HG02852 (cell line): ENCODE results near the gene MYO5B.

Source experiments
- ATAC-seq: cut with Tn5 transposase; IDR thresholded peaks from one replicate; pipeline ENCODE4 v1.9.1; 2021; ENCODE audit warnings: mild to moderate bottlenecking, moderate library complexity; ENCODE audit not compliant: unreplicated experiment

The MYO5B gene

DNA sequence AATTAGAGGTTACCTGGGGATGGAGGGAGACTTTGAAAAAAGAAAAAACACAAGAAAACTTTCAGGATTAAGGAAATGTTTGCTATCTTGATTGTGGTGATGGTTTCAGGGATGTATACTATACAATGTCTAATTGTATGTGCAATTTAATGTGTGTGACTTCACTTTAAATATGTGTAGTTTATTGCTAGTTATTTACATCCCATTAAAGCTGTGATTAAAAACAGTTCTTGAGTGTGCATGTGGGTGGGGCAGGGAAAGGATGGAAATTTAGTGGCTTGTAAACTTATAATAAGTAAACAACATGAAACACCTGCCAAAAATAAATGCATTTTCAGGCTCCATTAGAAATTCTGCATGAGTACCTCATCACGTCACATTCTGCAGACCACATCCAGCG lies 167.0 kb downstream of the MYO5B start:
- no peak for ATAC-seq

DNA sequence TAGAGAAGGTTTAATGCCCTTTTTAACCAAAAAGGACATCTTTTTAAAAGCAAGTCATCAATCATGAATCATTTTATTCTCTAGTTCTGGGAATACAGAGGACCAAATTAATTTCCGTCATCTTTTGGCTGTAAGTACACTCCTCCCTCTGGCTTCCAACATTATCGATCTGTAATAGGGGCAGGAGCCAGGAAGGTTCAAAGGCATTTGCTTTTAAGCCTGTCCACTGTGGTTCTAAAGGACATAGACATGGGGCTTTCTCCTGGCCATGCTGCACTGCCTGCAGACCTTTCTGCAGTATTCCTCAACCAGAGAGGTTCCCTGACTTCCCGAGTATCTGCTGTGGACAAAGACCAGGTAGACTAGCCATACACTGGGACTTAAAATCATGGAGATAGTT lies 170.5 kb downstream of the MYO5B start:
- ATAC-seq = no peak

GRCh38 chr18:50022985-50023384 lies 172.0 kb downstream of the MYO5B start:
- no peak for ATAC-seq

DNA sequence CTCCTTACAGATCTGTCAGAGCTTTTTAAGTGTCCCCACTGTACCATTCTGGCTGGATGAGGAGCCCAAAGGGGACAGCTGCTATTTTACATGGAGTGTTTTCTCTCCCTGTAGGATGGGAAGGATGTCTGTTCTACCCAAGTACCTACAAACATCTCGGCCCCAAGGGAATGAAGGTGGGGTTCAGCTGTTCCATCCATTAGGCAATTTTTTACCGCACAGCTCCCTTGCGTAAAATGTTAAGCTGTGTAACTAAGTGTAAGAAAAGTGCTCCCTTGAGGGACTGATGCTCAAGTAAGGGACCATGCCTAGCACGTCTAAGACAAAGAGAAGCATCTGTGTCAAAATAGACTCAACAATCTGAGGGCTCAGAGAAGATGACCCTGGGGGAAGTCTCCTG lies 180.3 kb downstream of the MYO5B start:
- ATAC-seq = no peak

GRCh38 chr18:50013363-50014138 lies 181.4 kb downstream of the MYO5B start:
- ATAC-seq = no peak

DNA sequence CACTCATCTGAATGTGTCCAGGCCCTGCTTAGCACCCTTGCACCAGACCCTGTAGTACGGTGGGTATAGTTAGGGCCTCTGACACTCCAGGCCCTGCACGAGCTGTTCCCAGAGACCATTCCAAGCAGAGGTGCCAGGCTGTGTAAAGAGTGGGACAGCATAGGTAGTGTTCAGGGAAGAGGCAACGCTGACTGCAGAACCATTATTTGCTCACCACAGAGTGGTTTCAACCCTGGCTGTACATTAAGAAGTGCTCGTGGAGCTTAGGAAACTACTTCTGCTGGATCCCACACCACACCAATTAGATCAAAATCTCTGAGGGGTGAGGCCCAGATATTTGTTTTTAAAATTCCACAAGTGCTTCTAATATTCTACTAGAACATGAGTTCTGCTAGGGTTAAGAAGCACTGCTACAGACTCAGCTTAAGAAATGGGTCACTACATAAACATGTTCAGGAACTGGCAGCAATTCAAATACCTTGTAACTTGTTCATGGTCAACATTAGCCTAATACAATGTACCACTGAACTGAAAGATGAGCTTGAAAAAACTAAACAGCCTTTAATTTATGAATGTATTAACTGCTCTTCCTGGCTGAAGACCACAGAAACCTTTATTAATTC lies 183.0 kb downstream of the MYO5B start:
- ATAC-seq = no peak

- peak; percentile 81 for ATAC-seq
Observed at GRCh38 chr18:50009773-50010335, 185.1 kb downstream of the MYO5B start.

- no peak for ATAC-seq
Observed at GRCh38 chr18:50008306-50008705, 186.6 kb downstream of the MYO5B start.

- no peak for ATAC-seq
Observed at GRCh38 chr18:50006470-50007046, 188.4 kb downstream of the MYO5B start.

DNA sequence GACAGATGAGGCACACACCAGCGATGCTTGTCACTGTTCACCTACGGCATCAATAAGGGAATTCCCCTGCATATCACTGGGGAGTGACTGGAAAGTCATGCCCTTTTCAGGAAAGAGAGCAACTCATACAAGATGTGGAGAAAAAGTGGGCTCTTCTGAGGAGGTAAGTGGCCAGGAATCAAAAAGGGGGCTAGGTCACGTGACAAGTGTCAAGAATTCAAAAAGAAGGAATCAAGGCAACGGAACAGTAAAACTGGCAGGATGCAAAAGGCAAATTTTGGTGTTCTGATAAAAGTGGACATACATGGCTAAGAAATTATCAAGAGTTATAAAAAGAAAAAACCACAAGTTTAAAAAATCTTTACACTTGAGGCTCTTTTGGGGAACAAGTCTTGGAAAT lies 190.9 kb downstream of the MYO5B start:
- no peak for ATAC-seq

DNA sequence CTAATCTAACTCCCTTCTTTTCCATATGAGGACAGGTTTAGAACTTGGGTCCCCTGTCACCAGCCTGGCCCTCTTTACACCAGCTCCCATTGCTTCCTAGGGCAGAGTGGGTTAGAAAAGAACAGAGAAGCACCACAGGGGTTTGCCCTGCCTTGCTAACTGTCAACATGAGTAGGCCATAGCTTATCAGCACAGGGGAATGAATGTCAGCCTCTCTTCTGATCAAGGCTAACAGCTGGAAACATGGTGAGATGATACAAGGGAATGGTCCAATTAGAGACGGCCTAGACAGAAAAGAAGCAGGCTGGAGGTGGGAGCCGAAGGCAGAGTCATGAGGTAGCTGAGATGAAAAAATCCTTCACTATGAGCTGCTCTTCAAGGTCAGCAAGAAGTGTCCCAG lies 192.2 kb downstream of the MYO5B start:
- ATAC-seq = no peak

DNA sequence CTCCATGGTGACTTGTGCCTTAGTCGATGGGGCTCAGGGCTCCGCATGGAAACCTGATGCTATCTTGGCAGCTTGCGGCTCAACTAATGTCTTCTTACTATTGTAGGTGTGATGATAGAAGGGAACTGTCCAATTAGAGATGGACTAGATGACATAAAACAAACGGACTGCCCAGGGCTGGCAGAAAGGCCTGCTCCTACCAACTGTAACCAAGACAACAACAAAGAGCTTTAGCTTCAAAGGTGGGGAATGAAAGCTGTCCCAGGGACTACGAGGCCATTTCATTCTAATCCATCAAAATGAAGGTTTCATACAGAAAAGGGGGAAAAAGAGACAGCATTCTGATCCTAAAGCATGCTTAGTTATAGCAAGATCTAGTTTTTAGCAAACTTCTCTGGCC lies 194.7 kb downstream of the MYO5B start:
- ATAC-seq = no peak

DNA sequence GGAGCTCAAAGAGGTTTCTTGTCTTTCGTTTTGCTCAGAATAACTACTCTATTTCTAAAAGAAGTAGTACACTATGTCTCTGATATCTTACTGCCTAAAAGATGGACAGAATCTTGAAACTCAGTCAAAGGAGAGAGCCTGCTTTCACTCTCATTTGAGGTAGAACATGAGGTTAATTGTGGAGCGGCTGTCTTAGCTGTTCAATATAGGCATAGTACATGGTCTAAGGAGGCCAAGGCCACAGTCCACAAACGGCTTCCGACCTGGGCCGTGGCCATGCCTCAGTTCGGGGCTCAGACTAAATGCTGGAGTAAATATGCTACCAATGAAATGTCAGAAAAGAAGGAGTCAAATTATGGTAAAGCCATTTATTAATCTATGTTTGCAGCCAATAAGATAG lies 195.8 kb downstream of the MYO5B start:
- no peak for ATAC-seq

DNA sequence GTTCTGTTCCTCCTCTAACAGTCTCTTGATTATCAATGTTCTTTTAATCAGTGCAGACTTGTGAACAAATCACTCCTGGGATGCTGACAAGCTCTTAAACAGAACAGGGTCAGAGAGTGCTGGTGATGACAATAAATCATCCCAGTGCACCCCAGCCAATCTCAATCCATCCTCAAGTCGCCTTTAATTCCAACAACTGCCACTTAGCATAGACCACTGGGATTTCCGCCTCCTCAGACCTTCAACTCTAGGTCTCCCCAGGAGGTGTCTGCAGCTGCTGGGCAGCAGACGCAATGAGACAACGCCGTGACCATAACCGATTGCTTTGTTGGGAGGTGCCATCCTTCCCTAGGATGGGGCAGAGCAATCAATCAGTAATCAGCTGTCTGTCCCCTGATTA lies 197.4 kb downstream of the MYO5B start:
- ATAC-seq = no peak

DNA sequence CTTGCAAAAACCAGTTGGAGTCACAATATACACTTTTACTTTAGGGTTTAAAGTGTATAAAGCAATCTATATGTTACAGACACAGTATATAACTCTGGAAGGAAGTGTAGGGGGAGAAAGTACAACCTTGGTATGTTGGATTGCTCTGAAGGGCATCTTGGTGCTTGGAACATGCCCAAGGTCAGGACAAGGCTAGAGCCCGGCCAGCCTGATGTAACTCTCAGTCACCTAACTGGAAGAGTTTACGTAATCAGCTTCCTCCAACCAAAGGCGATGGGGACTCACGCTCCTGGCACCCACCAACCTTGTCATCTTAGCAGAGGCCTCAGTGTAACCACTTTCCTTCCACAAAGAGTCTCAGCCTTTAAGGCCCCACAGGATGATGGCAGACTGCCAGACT lies 200.5 kb downstream of the MYO5B start:
- no peak for ATAC-seq

DNA sequence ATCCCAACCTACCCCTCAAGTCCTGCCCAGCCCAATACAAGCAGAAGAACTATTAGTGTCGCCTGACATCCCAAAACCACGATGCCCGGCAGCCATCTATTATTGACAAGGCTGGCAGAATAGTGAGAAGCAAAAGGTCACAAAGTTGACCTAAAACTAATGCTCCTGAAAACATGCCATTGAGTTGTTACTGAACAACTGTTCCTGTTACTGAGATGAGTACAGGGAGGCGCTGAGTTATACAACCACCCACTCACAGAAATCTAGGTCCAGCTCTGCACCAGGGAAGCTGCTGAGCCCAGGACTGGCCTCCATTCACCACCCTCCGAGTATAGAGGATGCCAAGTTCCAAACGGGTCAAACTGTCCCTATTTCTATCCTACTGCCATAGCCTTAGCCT lies 201.6 kb downstream of the MYO5B start:
- no peak for ATAC-seq

DNA sequence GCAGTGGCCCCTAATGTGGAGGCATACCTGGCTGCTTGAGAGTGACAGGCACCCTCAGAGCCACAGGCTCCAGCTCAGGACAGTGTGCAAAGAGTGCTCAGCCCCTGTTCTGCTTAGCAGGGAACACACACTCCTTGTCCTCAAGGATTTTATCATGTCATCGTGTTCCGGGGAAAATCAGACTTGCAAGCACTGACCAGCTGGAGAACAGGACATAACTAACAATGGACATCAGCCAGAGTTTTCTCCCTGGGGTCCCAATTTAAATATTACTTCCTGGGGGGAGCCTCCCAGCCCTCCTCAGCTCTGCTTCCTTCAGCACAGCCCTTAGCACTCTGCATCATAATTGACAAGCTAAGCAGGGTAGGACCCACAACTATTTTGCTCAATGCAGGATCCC lies 206.2 kb downstream of the MYO5B start:
- ATAC-seq = no peak

- ATAC-seq = no peak
Observed at GRCh38 chr18:49988101-49988500, 206.8 kb downstream of the MYO5B start.

- no peak for ATAC-seq
Observed at GRCh38 chr18:49985236-49985635, 209.7 kb downstream of the MYO5B start.

GRCh38 chr18:49980896-49981295 lies 214.1 kb downstream of the MYO5B start:
- ATAC-seq = no peak

GRCh38 chr18:49976795-49977560 lies 218.0 kb downstream of the MYO5B start:
- ATAC-seq = no peak
